ENCODE results near the gene BMI1.

GRCh38 chr10:22324413-22324812, 3.5 kb downstream of the BMI1 start:
- TF ChIP-seq EZH2 (IDR thresholded peaks at IDR 0.05; ENCODE audit: borderline replicate concordance, low read depth, low read length, poor library complexity, severe bottlenecking) (no peak), CTCF (conservative IDR thresholded peaks at IDR 0.05; ENCODE audit: low read depth, low read length) (no peak)

Data from A673 (cell line).